HG03439 (cell line): ENCODE measurements around the gene SLC39A11.
A peak's percentile ranks its signal among the peaks of the same experiment; 100 is the strongest.
"Not testable (repeated sequence)": the region's sequence is repeated elsewhere in the genome, so short reads cannot be mapped to it uniquely, and the experiment has no call there.

ENCODE experiments used
- ATAC-seq: cut with Tn5 transposase; IDR thresholded peaks from one replicate; pipeline ENCODE4 v1.9.1; 2021; ENCODE audit warnings: mild to moderate bottlenecking, moderate library complexity; ENCODE audit not compliant: unreplicated experiment

Gene SLC39A11, protein sequence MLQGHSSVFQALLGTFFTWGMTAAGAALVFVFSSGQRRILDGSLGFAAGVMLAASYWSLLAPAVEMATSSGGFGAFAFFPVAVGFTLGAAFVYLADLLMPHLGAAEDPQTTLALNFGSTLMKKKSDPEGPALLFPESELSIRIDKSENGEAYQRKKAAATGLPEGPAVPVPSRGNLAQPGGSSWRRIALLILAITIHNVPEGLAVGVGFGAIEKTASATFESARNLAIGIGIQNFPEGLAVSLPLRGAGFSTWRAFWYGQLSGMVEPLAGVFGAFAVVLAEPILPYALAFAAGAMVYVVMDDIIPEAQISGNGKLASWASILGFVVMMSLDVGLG

DNA sequence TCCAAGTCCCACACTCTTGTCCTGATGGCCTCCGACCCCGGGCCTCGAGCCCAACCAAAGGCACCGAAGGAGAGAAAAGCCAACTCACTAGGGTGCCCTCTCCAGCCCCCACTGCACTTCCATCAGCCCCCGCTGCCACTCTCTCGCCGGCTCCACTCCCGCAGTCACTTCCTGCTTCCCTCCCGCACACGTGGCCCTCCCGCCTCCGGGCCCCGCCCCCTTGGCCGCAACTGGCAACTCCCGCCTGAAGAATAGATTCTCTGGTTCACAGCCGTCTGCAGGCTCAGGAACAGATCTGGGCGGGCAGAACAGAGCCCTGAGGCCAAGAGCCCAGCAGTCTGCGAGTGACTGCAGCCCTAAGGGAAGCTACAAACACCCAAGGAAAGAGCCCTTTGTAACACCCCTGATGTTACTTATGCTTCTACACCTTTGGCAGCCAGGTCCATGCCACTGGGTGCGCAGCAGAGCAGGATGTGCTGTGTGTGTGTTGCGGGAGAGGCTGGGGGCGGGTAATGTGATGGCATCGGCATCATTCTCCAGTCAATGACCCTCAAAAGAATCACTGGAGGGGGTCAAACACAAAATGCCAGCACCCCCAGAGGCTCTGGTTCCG is at the start of gene SLC39A11:
TSS of gene SLC39A11 (minus strand) at position 166 of the 613 bp plus-strand sequence. CDS start 3,924 bp downstream, outside the sequence.
- peak; percentile 97 for ATAC-seq

DNA sequence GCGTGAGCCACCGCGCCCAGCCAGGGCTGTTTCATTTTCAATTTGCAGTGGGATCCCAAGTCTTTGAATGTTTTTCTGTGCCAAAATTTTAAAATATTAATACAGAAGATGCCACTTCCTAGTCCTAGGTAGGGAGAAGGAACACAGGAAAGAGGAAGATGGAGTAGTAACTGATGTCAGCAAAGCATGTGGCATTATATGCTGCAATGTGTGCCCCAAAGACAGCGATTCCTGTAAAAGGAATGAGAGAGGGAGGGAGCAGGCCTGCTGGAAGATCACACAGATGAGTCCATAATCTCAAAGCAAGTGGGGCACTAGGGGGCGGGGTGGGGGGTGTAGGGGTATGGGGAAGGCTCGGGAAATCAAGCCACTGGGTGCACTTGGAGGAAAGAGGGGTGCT is 48.9 kb upstream of the SLC39A11 start:
- ATAC-seq = no peak

DNA sequence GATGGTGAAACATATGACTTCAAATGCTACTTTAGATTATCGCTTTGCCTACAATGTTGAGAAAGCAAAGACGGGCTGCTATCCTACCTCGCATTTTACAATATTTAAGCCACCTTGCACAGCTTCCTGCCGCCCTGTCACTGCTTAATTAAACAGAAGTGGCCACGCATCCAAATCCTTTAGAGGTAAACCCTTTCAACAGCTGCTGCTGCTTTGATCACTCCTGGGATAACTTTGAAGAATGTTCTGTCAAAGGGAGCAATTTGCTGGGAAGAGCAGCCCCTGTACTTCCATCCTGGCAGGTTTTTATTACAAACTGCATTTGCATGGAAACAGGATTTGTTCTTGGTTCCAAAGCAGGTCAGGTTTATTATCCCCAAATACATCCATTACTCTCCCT is 48.1 kb upstream of the SLC39A11 start:
- ATAC-seq = no peak

DNA sequence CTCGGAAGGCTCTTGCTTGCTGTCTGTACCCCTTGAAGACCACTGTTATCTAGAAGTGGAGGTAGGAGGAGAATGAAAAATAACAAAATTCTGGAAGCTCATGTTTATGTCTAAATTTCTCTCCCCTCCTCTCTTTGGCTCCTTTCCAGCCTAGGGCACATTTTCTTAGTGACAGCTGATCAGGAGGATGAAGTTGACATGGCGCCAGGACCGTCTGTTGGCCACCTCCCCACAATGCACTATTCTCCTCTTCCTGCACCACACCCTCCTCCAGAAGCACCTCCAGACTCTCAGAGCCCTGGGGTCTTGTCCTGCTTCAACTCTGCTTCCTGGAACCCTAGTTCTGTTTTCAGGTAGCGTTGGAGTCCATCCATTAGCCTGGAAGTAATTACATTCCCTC is 46.8 kb upstream of the SLC39A11 start:
- no peak for ATAC-seq

DNA sequence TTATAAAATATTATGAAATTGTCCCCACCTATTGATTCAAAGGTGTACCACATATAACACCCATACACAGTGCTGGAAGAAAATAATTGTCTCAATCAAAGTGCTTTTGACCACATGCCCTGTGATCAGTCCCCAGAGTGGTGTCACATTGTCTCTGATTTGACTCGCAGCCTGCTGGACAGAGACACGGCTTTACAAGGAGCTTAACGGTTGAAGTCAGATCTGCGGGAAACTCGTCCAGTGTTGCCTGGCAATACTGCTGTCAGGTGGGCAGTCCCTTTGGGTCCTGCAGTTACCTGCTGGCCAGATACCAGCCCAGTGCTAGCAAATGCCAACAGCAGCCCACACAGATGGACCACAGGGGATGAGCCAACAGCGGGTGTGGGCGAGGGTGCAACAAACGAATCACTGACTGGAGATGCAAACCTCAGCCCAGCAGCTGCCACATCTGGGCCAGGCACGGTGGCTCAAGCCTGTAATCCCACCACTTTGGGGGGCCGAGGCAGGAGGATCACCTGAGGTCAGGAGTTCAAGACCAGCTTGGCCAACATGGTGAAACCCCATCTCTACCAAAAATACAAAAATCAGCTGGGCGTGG is 46.2 kb upstream of the SLC39A11 start:
- no peak for ATAC-seq

DNA sequence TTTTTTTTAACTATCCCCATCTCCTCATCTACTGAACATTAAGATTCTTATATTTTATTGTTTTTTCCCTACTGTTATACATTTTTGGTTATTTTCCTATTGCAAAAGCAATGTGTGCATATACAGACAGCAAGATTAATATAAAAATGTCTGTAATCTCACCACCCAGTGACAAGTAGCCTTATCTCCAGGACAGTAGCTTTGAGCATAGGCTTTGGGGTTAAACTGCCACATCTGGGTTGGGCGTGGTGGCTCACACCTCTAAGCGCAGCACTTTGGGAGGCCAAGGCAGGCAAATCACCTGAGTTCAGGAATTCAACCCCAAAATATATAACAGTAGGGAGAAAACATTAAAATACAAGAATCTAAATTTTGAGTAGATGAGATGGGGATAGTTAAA is 44.9 kb upstream of the SLC39A11 start:
- no peak for ATAC-seq

DNA sequence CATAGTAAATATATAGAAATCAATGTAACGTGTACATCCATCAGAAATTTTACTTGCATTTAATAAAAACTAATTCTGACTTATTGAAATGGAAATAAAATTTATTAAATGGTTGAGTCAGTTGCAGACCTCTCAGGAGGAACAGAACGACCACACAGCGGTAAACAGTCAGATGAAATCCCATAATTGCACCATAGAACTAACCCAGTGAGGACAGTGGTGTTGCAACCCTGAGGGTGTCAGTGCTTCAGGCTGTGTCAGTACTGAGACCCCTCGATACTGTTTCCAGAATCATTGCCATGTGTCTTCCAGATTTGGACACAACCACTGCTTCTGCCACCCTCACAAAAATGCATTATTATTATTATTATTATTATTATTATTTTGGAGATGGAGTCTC is 43.3 kb upstream of the SLC39A11 start:
- ATAC-seq = no peak

DNA sequence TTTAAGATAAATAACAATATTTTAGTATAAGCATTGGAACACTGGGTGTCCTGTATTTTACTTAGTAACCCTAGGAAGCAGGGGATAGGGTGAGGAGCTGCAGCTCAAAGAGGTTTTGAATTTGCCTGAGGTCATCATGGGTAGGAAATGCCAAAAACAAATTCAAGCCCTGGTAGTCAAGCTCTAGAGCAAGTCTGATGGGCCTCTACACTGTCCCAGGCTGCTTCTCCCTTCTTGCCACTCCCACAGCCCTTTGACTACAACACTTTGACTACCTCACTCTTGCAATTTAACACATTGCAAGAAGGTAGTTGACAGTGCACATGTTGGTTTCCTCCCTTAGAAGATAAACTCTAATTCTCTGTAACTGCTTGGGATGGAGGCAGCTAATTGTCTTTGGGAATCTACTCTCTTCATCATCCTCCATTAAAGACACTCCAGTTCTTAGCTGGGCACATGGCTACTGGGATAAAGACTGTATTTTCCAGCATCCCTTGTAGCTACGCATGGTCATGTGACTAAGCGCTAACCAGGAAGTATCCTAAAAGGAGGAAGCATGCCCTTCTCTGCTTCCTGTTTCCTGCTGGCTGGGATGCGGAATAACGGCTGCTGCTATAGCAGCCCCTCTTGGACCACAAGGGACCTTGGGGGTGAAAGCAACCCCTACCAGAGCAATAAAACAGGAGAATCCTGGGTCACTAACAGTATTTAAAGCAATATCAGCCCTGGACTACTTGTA is 41.6 kb upstream of the SLC39A11 start:
- no peak for ATAC-seq

DNA sequence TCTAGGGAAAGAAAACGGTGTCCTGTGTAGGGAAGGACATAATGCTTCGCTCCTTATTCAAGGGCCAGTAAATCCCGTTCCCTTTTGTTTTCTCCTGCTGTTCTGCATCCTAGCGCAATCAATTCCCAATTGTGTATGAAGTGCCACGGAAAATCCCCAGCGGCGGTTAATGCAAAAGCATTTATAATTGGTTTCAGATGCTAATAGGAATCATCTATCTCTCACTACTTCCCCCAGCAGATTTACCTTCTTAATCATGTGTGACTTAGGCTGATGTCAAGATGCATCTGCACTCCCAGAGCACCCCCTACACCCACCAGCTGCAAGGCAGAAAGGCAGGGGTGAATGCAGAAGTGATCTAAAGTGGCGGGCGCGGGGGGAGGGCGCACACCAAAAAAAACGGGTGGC is 39.6 kb upstream of the SLC39A11 start:
- no peak for ATAC-seq

DNA sequence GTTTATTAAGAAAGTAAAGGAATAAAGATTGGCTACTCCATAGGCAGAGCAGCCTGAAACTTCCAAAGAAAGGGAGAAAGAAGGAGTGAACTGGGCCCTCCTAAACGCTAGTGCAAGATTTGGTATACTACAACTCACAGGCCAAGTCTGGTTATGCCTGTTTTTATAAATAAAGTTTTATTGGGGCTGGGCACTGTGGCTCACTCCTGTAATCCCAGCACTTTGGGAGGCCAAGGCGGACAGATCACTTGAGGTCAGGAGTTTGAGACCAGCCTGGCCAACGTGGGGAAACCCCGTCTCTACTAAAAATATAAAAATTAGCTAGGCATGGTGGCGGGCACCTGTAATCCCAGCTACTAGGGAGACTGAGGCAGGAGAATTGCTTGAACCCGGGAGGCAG is 39.0 kb upstream of the SLC39A11 start:
- ATAC-seq = not testable (repeated sequence)

DNA sequence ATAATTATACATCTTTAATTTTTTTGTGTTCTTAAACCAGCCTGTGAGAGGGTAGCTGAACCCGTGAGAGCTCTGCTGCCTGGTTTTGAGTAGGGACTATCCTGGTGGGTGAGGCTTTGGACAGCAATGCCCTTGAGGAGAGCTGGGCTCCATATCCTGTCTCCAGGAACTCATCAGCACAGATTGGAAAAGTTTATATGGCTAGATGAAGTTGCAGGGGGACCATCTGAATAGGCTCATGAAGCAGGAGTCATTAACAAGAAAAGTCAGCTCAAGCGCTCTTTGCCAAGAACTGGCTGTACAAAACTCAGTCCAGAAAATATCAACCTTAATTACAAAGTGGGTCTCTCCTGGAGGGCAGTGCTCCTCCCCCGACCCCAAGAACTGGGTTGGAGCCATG is 38.5 kb upstream of the SLC39A11 start:
- no peak for ATAC-seq

DNA sequence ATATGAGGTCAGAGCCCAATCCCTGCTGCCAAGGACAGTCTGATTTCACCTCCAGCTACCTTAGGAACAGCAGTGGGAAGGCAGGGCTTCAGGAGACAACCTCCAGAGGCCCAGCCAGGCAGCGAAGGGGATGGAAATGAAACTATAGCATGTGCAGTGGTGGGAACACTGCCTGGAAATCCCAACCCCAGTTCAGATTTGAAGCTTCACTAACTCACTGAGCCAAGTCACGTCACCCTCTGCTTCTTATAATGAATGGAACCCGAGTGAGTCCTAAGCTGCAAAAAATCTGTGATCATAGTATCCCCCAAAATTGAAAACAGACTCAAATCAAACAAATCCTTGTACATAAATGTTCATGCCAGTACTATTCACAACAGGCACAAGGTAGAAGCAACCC is 36.0 kb upstream of the SLC39A11 start:
- no peak for ATAC-seq

DNA sequence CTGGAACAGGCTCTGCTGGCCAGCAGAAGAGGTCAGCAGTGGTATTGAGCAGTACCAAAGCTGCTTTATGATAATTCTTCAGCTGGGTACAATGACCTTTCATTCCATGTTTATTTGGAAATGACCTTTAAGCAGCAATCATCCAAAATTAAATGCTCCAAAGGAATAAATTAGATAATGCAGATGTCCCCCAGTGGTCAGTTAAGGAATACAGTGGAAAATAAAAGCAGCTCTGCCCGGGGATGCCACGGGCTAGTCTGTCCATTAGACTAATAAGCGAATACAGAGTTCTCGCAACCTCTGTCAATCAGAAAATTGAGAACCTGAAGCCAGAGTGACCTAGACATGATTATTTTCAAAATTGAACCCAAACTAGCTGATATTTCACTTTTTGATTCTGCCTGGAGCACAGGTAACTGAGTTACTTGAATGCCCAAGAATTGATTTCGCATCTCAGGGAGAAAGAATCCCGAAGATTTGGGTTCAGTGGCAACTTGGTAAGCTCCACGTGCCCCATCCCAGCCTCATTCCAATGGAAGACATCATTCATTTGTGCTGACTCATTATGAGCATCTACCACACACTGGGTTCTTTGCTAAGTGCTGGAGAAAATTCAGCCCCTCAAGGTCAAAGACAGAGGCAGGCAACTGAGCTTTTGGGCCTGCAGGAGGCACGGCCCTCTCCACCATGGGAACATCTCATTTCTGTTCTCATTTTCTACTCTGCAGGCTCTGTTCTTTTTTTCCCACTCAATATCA is 34.4 kb upstream of the SLC39A11 start:
- no peak for ATAC-seq

DNA sequence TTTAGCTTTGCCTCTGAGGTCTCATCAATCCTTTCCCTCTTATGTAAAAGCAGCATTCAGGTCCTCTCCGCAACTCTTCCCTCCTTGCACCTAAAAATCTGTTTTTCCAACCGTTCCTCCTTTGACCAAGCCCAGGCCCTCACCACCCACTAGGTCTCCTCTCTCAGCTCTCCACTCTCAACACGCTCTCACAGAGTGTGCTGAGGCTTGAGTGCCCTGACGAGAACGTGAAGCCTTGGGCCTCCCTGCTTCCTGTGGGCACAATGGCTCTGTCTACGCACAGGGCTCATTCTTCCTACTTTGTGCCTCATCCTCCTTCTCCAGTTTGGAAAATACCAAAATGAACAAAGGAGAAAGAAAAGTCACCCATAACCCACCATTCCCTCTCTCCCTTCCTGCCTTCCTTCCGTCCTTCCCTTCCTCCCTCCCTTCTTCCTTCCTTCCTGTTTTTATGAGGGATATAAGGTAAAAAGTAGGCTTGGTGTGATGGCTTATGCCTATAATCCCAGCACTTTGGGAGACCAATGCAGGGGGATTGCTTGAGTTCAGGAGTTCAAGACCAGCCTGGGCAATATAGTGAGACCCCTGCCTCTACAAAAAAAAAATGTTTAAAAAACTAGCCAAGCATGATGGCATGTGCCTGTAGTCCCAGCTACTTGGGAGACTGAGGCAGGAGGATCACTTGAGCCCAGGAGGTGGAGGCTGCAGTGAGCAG is 31.3 kb upstream of the SLC39A11 start:
- ATAC-seq = no peak

DNA sequence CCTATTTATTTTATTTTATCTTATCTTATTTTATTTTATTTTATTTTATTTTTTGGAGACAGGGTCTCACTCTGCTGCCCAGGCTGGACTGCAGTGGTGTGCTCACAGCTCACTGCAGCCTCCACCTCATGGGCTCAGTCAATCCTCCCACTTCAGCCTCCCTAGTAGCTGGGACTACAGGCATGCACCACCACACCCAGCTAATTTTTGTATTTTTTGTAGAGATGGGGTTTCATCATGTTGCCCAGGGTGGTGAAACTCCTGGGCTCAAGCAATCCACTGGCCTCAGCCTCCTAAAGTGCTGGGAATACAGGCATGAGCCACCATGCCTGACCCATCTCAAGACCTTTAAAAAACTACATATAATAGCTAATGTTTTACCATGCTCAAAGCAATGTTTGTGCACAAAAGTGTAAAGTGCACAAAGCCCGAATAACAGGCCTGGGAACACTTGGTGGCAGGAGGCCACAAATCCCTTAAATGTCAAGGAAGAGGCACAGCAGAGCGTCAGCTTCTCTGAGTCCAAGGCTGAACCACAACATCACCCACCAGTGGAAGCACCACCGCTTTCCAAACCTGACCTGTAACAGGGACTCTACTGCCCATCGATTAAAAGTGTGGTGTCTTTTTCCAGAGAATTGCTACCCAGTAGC is 30.6 kb upstream of the SLC39A11 start:
- ATAC-seq = no peak

DNA sequence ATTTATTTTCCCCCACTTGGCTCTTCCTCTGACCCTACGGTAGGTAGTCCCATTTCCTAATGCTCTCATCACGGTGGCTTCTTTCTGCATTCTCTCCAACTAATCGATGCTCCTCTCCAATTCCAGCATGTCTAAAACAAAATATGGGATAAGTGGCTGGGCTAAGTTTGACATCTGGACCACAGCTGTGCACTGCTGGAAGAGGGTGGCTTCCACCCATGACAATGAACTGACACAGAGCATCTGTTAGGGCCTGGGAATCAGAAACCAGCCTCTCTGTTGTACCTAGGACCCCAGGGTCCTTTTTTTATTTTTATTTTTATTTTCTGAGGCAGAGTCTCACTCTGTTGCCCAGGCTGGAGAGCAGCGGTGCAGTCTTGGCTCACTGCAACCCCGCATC is 29.0 kb upstream of the SLC39A11 start:
- no peak for ATAC-seq

DNA sequence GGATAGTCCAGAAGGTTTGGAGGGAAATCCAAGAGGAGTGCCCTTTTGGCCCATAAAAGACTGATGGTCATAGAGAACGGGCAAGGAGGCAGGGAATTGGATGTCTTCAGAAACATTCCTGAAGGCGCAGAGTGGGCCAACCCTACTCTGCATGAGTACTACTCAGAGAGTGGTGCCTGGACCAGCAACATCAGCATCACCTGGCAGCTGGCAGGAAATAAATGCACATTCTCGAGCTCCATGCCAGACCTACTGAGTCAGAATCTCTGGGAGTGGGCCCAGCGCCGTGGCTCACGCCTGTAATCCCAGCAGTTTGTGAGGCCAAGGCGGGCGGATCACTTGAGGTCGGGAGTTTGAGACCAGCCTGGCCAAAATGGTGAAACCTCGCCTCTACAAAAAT is 27.1 kb upstream of the SLC39A11 start:
- no peak for ATAC-seq

DNA sequence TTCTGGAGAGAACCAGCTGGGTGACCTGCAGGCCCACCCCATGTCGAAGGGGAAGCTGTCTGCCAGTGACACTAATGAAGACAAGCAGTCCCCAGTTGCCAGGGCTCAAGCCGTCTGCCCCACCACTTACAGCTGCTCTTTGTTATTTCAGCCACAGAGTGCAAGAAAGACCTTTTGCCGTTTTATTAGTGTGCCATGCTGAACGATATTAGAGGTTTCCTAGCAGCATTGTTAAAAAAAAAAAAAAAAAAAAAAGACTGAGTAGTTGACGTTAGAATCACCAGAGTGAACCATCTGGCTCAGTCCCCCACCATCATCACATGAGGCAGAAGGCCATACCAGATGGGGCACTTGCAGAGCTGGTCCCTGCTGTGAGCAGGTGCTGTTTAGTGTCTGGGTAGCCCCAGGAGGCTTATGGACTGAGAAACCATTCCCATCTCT is 26.5 kb upstream of the SLC39A11 start:
- no peak for ATAC-seq

DNA sequence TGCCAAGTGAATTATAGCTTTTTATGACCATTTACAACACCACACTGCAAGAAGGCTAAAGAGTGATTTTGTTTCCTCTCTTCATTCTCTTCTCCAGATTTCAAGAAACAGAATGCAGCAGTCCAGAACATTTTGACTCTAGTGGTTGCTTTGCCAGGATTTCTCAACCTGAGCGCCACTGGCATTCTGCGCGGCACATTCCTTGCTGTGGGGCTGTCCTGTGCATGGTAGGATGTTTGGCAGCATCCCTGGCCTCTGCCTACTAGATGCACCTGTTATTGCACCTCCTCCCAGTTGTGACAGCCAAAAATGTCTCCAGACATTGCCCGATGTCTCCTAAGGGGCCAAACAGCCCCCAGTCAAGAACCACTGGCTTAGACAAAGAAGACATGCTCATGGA is 25.7 kb upstream of the SLC39A11 start:
- ATAC-seq = no peak

DNA sequence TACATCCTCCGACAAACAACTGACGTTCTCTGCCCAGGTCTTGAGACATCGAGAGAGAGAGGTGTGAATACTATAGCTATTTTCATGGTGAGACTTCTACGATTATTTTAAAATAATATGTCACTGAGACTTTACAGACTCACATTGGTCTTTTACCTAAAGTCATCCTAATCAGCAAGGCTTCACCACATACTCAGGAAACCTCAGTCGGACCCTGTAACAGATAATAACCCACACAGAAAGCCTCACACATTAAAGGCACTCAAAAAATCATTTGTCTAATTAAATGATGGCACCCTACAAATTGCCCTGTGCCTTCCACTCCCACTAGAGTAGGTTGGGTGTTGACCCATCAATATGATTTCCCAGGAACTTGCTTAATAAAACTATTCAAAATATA is 19.8 kb upstream of the SLC39A11 start:
- no peak for ATAC-seq
